ENCODE results near the gene RBM11.

RBM11 gene

DNA sequence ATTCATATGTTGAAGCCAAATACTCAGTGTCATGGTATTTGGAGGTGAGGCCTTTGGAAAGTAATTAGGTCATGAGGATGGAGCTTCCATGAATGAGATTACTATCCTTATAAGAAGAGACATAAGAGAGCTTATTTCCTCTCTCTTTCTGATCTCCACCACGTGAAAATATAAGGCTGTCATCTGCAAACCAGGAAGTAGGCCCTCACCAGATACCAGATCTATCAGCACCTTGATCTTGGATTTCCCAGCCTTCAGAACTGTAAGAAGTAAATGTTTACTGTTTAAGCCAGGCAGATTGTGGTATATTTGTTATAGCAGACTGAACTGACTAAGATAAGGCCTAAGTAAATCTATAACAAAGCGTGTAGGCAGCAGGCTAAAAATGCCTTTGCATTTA is 25.3 kb downstream of the RBM11 start:
- TF ChIP-seq, protein P1, sequence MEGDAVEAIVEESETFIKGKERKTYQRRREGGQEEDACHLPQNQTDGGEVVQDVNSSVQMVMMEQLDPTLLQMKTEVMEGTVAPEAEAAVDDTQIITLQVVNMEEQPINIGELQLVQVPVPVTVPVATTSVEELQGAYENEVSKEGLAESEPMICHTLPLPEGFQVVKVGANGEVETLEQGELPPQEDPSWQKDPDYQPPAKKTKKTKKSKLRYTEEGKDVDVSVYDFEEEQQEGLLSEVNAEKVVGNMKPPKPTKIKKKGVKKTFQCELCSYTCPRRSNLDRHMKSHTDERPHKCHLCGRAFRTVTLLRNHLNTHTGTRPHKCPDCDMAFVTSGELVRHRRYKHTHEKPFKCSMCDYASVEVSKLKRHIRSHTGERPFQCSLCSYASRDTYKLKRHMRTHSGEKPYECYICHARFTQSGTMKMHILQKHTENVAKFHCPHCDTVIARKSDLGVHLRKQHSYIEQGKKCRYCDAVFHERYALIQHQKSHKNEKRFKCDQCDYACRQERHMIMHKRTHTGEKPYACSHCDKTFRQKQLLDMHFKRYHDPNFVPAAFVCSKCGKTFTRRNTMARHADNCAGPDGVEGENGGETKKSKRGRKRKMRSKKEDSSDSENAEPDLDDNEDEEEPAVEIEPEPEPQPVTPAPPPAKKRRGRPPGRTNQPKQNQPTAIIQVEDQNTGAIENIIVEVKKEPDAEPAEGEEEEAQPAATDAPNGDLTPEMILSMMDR (IDR thresholded peaks at IDR 0.05; ENCODE audit: poor library complexity, severe bottlenecking), result no peak
- H3K9me3 ChIP-seq (ENCODE audit: severe bottlenecking), result no peaks in the 10 kb centered on the region
- no peak overlapping the region for H3K27ac ChIP-seq (ENCODE audit: poor library complexity, severe bottlenecking)
- H3K36me3 ChIP-seq (ENCODE audit: low read depth), result no peaks in the 10 kb centered on the region
- DNase-seq (ENCODE audit: low spot score), result no peak
- no peaks in the 10 kb centered on the region for H3K4me1 ChIP-seq (ENCODE audit: insufficient read depth, poor library complexity, severe bottlenecking)
- H3K4me3 ChIP-seq (ENCODE audit: severe bottlenecking), result no peak overlapping the region
- ATAC-seq (ENCODE audit: low read depth), result no peak
- no peaks in the 10 kb centered on the region for H3K27me3 ChIP-seq (ENCODE audit: insufficient read depth, poor library complexity, severe bottlenecking)

DNA sequence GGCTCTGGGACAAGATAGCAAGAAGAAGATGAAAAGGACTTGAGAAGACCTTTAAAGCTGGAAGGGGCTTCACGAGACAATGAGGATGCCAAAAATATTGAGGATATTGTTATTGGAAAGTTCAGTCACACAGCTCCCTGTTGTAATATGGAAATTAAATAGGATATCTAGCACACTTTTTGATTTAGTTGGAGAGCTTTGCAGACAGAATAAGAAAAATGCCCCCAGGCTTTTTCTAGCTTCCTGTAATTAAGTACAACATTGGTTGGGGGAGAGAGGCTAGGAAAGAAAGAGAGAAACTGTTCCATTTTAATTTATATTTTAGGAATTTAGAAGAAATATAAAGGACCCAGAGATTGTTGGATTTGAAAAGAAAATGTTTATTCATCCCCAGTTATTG is 27.5 kb downstream of the RBM11 start:
- Histone ChIP-seq H3K4me3 (ENCODE audit: severe bottlenecking) (no peak overlapping the region), H3K9me3 (ENCODE audit: severe bottlenecking) (no peaks in the 10 kb centered on the region), H3K4me1 (ENCODE audit: insufficient read depth, poor library complexity, severe bottlenecking) (no peaks in the 10 kb centered on the region), H3K27ac (ENCODE audit: poor library complexity, severe bottlenecking) (no peak overlapping the region), H3K27me3 (ENCODE audit: insufficient read depth, poor library complexity, severe bottlenecking) (no peaks in the 10 kb centered on the region), H3K36me3 (ENCODE audit: low read depth) (no peaks in the 10 kb centered on the region)
- no peak for DNase-seq (ENCODE audit: low spot score)
- no peak for ATAC-seq (ENCODE audit: low read depth)
- TF ChIP-seq, protein P1 (IDR thresholded peaks at IDR 0.05; ENCODE audit: poor library complexity, severe bottlenecking), result no peak

DNA sequence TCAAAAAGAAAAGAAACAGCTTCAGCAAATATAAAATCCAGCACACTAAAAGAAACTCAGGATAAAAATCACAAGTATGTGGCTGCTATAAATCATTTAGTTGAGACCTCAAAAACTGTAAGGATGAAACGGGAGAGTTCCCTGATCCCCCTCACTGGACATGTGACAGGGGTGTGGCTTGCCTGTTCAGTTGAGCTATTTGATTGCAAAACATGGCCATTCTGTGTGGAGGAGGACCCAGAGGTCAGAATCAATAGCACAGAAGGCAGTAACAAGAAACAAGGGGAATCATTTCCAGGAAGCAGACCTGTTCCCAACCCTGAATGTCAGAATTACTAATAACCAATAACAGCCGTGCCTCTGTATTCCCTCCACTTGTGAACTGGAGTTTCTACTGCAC is 27.9 kb downstream of the RBM11 start:
- DNase-seq (ENCODE audit: low spot score) (no peak), ATAC-seq (ENCODE audit: low read depth) (no peak)
- no peak overlapping the region for H3K4me3 ChIP-seq (ENCODE audit: severe bottlenecking)
- no peaks in the 10 kb centered on the region for H3K27me3 ChIP-seq (ENCODE audit: insufficient read depth, poor library complexity, severe bottlenecking)
- H3K36me3 ChIP-seq (ENCODE audit: low read depth), result no peaks in the 10 kb centered on the region
- no peaks in the 10 kb centered on the region for H3K9me3 ChIP-seq (ENCODE audit: severe bottlenecking)
- no peak overlapping the region for H3K27ac ChIP-seq (ENCODE audit: poor library complexity, severe bottlenecking)
- no peaks in the 10 kb centered on the region for H3K4me1 ChIP-seq (ENCODE audit: insufficient read depth, poor library complexity, severe bottlenecking)
- TF ChIP-seq, protein P1 (IDR thresholded peaks at IDR 0.05; ENCODE audit: poor library complexity, severe bottlenecking), result no peak

DNA sequence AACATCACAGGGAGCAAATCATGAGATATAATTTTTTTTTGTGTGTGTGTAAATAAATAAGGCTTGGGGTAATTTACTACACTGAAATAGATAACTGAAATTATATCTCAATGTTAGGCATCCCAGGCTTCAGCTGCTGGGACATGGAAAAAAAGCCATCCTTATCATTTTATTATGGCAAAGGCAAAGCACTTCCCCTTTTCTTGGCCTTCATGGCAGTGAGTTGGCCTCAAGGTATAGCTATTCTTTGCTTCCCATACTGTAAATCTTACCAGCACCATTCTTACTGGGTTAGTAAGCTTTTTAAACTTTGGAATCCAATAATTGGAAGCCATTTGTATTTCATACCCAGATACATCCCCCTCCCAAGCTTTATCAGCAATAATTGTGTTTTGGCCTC is 29.0 kb downstream of the RBM11 start:
- no peak for DNase-seq (ENCODE audit: low spot score)
- no peak overlapping the region for H3K4me3 ChIP-seq (ENCODE audit: severe bottlenecking)
- no peaks in the 10 kb centered on the region for H3K9me3 ChIP-seq (ENCODE audit: severe bottlenecking)
- TF ChIP-seq, protein P1 (IDR thresholded peaks at IDR 0.05; ENCODE audit: poor library complexity, severe bottlenecking), result no peak
- ATAC-seq (ENCODE audit: low read depth), result no peak
- H3K36me3 ChIP-seq (ENCODE audit: low read depth), result no peaks in the 10 kb centered on the region
- H3K27ac ChIP-seq (ENCODE audit: poor library complexity, severe bottlenecking), result no peak overlapping the region
- no peaks in the 10 kb centered on the region for H3K27me3 ChIP-seq (ENCODE audit: insufficient read depth, poor library complexity, severe bottlenecking)
- H3K4me1 ChIP-seq (ENCODE audit: insufficient read depth, poor library complexity, severe bottlenecking), result no peaks in the 10 kb centered on the region

DNA sequence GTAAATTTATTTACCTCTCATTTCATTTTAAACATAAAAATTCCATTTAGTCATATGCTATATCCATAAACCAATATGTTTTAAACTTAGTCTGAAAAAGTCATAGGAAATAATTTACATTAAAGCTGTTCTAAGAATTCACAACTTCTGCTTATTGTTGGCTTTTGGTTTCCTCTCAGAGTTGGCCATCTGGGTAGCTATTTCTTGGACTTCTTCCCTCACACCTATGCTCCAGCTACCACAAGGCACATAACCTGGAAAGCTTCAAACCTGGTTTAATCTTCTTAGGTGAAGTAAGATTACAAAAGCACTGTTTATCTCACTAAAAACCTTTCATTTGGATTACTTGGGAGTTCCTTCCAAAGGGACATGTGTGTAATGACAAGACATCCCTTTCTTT is 29.8 kb downstream of the RBM11 start:
- no peak for DNase-seq (ENCODE audit: low spot score)
- Histone ChIP-seq H3K27ac (ENCODE audit: poor library complexity, severe bottlenecking) (no peak overlapping the region), H3K9me3 (ENCODE audit: severe bottlenecking) (no peaks in the 10 kb centered on the region), H3K4me3 (ENCODE audit: severe bottlenecking) (no peak overlapping the region), H3K4me1 (ENCODE audit: insufficient read depth, poor library complexity, severe bottlenecking) (no peaks in the 10 kb centered on the region), H3K27me3 (ENCODE audit: insufficient read depth, poor library complexity, severe bottlenecking) (no peaks in the 10 kb centered on the region), H3K36me3 (ENCODE audit: low read depth) (no peaks in the 10 kb centered on the region)
- ATAC-seq (ENCODE audit: low read depth), result no peak
- TF ChIP-seq, protein P1 (IDR thresholded peaks at IDR 0.05; ENCODE audit: poor library complexity, severe bottlenecking), result no peak

Measured in RWPE2 (cell line).